Measurements from ENCODE around the gene CBFA2T3.

CBFA2T3 gene

DNA sequence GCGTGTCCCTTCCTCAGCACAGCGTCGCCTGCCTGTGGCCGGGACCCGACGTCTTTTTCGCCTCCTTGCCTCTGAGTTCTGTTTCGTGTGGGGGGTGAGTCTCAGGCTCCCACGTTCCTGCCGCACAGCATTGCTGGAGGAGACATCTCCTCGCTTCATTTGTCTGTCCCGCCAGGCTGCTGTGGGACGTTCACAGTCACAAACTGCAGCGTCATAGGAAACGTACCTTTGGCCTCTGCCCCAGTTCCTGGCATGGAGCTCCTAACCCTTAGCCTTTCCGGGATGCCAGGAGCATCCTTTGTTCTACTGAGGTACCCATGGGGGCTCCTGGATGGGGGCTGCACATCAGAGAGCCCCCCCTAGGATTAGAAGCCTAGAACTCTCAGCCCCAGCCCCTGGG is 18.2 kb upstream of the CBFA2T3 start:
- no peak for DNase-seq

DNA sequence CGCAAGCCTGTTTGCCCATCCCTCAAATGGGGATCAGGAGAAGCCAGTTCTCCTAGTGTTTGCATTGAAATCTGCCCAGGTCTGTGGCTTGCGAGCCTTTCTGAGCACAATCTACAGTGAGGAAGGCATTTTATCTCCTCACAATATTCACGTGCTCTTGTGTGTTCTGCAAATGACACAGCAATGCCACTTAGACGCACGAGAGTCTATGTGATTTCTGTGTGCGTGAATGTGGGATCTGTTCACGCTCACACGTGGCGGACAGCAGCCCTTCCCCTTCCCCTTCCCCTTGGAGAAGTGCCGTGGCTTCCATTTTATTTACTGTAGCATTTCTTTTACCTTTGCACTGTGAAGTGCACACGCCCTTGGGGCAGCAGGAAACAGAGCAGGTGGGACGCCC is 17.7 kb upstream of the CBFA2T3 start:
- no peak for DNase-seq

DNA sequence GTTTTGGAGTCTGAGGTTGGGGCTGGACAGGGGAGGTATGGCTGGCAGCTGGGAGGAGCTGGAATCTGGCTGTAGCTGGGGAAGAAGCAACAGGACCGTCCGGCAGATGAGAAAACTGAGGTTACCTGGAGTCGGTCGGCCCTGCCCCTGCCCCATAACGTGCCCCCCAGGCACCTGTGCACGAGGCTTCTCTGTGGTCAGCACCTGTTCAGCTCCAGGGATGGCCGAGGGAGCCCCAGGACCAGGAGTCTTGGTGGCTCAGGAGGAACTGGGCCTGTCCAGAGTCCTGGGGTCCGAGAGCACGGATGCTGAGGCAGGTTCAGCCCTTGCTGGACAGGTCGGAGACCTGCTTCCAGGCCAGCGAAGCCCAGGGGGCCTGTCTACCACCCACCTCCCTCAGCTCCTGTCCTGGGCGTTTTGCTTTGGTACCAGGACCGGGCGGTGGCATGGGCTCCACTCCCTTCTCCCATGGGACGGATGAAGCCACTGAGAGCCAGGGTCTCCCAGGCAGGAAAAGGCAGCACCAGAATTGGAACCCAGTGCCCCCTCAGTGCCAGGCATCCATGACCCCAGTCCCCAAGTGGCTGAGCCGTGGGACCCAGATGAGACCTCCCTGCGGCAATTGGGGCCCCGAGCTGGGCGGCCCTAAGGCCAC is 17.1 kb upstream of the CBFA2T3 start:
- DNase-seq, result no peak

DNA sequence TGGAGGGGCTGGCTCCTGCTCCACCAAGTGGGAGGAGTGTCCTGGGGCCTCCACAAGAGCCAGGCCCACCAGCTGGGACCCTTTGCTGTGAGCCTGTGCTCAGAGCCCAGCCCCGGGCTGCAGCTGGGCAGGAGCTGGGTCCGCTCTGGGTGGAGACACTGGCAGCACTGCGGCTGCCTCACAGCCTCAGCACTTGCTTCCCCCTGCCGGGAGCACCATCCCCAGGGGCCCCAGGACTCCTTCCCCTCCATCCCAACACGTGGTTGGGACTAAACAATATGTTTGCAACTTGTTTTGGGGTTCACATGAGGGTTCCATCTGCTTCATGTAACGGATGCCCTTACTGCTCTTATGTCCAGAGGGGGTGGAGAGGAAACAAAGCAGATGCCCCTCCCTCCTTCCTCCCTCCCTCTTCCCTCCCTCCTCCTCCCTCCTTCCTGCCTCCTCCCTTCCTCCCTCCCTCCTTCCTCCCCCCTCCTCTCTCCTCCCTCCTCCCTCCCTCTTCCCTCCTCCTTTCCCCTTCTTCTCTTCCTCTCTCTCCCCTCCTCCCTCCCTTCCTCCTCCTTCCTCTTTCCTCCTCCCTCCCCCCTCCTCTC is 16.3 kb upstream of the CBFA2T3 start:
- DNase-seq, result no peak

DNA sequence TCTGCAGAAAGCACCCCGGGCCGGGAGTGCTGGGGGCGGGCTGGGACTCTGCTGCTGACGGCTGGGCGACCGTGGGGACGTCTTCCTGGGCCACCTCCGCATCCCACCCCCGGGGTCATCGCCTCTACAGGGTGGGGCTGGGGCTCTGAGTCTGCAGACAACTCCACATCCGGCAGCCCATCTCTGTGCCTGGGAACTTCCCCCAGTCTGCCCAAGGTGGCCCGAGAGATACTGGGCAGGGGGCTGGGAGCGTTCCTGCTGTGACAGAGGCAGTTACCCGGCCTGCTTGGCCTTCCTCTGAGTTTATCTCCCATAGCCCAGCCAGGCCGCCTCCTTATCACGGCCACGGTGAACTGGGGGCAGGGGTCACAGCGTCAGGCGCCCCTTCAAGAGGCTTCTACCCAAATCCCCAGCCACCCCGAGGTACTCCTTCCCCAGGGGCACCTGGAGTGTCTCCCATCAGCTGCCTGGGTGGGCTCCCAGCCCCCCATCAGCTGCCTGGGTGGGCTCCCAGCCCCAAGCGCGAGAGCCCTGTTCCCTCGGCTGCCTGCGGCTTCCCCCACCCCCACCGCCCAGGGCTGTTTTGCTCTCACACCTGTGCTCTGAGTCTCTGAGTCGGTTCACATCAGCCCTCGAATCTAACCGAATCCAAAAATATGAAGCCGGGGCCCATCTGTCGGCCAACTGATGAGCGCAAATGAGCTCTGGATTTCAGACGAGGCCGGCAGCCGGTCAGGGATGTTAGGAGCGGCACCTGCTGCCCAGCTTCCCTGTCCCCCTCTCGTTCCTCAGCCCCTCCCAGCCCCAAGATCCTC is 15.6 kb upstream of the CBFA2T3 start:
- DNase-seq, result no peak

DNA sequence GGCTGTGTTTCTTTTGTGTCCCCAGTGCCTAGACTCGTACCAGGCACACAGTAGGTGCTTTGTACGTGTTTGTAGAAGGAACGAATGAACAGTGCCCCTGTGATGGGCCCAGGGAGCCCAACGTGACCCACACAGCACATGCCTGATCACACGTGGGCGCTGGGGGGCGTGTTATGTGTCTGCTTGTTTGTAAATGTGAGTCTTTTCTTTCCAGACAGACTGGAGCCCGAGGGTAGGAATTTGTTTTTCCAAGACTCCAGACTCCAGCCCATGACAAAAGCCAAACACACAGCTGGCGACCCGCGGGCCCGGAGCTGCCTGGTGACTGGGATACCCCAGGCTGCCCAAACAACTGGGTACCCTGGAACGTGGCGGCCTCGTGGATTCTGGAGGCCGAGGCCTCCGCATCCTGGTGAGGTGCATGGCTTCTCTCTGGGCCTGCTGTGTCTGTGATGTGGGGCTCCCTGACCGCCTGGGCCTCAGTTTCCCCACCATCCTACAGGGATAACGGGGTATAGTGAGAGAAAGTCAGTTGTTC is 14.9 kb upstream of the CBFA2T3 start:
- DNase-seq, result no peak

DNA sequence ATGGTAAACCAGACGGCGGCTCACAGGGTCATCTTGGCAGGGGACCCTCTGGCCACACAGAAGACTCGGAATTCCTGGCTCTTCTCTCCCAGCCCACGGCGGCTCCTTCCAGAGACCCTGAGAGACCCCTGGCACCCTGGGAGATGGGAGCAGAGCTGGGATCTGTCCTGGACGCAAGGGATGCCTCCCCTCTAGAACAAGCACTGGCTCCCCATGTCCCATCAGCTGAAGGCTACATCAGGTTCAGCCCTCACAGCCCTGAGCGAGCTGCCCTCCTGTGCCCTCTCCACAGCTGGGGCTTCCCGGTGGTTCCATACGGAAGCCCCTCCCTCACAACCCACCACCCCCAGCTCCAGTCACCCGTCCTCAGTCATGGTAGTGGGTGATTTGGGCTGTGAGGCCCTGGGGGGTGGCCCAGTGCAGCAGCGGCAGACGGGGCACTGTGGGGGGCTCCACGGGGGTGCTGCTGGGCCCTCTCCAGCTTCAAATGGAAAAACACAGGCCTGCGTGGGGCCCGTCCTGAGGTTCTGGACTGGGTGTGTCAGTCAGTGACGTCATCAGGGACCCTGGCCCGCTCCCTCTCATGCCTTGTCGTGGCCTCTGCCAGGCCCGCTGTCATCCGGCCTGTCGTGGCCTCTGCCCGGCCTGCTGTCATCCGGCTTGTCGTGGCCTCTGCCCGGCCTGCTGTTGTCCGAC is 13.0 kb upstream of the CBFA2T3 start:
- DNase-seq, result no peak

DNA sequence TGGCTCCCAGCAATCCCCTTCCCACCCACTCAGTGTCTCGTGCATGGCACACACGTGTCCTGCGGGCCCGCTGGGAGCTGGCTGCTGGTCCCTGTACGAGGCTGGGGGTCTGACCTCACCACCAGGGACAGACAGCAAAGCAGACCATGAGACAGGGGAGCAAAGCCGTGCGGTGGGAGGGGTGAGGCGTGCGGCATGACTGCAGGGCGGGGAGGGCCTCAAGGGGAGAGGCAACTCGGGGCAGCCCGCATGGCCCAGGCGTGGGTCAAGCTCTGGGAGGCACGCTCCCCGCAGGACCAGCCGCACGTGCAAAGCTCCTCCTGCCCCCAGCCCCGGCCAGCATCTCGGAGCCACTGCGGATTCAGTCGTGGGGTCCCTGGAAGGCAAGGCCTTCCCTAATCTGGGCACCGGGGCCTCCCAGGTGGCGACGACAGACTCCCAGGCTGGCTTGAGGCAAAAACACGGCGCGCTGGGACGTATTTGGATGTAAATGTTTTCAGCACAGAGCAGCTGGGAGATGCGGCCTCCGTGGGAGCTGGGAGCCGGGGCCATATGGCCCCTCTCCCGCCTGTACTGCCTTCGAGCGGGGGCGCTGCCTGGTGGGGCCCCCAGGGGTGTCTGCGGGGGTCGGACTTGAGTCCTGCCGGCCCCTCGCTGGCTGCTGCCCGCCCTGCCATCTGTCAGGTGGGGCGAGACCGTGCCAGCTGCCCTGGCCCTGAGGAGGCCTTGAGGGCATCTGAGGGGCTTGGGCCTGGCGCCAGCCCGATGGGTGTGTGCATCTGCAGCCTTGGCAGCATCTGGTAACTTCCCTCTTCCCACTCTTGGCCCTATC is 12.2 kb upstream of the CBFA2T3 start:
- DNase-seq, result peak in 1 of 2 donors; percentile 10

DNA sequence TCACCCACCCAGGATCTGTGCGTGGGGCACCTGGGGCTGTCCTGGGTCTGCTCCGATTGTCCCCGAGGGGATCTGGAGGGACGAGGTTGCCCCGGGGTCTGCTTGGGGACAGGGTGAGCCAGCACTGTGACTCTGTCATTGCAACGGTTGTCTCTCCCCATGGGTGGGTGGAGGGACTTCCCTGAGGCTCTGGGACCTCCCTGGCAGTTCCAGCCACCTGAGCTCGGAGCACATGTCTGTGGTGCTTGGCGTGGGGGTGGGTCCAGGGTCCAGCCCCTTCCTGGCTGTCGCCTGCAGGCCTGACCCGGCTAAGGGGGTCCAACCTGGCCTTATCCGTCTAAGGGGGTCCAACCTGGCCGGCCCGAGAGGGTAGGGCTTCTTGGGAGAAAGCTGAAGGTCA is 8.5 kb upstream of the CBFA2T3 start:
- no peak for DNase-seq

DNA sequence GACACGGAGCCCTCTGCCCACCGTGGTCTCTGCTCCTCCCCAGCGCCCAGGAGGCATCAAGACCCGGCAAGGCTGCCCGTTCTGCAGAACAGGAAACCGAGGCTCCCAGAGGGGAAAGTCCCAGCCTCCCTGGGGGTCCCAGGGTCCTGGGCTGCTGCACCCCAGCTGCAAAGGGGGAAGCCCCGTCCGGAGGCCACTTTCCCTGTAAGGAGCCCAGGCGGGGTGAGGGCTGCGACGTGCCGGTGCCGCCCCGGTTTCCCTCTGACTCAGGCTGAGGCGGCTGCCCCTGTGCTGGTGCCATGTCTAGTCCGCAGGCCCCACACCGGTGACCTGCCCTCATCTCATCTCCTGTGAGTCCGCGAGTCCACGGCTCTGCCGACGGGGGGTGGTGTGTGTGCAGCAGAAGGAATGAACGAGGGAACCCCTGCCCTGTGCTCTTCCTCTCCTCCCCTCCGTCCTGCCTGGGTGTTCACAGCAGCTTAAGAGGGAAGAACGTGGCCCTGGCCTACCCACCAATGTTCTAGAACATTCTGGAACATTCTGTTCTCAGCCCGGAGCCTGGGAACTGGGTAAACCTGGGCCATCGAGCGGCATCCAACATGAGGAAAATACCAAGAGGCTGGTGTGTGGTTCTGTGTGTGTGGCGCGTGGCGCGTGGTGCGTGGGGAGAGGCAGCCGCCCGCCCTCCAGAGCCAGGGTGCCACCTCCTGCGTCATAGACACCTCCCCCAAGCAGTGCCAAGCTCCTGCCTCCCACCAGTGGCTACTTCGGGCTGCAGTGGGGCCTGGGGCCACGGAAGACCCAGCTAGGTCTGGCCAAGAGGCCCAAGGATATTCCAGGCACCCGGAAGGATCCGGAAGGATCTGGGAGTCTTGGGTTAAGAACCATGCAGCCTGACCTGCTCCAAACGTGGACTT is 7.0 kb upstream of the CBFA2T3 start:
- DNase-seq, result no peak

DNA sequence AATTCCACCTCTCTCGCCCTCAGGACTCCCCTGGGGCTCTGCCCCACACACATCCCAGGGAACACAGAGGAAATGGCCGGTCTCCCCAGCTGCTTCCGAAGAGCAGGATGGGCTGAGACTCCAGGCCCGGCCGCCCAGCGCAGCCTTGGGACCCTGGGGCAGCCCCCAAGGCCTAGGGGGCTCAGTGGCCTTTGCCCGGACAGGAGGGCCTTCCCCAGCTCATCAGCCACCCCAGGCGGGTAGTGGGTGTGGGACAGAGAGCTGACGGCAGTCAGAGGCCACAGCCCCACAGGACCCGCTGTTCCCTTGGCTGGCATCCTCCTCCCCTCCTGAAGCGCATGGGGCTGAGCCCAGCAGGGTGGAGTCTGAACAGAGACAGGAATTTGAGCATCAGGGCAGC is 6.2 kb upstream of the CBFA2T3 start:
- no peak for DNase-seq

DNA sequence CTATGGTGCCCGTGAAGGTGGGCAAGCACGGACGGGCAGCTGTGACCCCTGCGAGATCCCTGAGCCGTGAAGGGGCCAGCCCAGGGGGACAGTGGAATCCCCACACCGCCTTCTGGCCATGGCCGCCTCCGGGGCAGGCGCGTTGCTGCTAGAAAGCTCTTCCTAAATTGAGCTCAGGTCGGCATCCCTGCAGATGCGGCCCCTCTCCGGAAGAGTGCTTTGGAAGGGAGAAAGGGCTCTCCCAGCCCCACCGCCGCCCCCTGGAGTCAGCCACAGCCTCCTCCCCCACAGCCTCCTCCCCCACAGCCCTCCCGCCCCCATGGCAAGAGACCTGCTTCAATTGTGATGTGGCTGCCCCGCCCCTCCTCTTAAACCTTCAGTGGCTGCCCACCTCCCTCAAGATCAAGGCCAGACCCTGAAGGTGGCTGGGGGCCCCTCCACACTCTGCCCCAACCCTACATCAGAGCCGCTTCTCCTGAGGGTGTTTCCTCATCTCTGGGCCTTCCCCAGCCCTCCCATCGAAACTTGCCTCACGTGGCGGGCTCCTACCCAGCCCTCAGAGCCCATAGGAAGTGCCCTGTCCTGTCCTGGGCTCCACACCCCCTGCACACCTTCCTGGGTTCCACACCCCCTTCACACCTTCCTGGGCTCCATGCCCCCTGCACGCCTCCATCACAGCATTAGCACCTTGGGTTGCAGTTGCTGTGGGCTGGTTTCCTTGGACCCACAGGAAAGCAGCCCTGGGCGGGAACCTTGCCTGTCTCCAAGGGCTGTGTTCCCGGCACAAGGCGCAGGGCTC is 5.5 kb upstream of the CBFA2T3 start:
- no peak for DNase-seq

DNA sequence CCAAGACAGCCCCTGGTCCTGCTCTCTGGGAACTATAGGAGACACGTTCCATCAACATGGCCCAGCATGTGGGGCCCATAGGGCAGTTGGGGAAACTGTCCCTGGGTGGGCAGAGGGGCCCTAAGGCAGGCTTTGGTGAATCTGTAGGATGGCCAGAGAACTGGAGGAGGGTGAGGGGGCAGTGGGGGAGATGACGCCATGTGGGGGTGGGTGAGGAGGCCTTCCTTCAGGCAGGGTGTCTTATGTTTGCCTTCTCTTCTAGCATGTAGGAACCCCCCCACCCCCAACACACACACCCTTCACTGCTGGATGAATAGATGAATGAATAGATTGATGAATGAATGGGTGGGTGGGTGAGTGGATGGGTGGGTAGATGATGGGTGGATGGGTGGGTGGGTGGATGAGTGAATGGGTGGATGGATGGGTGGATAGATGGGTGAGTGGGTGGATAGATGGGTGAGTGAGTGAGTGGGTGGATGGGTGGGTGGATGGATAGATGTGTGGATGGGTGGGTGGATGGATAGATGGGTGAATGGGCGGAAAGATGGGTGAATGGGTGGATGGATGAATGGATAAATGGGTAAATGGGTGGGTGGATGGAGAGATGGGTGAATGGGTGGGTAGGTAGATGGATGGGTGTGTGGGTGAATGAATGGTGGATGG is 2.5 kb upstream of the CBFA2T3 start:
- no peak for DNase-seq

DNA sequence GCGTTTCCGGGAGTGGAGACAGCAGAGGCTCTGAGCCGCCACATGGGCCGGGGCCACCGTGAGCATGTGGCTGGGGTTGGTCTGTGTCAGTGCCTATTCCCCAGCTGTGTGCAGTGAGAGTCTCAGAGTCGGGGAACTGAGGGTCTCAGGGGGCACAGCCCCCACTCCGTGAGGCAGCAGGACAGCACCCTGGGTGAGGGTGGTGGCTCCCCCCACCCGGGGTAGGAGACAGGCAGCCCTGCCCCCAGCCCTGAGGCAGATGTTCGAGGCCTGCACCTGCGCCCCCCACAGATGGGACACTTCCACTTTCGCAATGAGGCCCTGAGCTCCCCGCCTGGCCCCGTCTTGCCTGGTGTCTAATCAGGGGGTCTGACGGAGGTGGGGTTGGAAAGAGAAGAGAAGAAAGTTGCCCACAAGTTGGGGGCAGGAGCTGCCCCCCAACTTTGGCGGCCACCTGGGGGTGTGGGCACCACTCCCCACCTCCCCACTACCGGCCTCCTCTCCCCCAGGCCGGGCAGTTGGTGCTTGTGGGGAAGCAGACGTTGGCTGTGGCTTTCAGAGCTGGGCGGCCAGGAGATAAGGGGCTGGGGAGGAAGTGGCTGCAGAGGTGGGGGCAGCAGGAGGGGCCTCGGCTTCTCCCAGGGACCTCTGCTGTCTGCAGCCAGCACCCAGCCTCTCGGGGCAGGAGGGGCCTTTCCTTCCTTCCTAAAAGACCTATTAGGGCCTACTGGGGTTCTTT is 1.8 kb upstream of the CBFA2T3 start:
- DNase-seq, result peak in 1 of 2 donors; percentile 7

DNA sequence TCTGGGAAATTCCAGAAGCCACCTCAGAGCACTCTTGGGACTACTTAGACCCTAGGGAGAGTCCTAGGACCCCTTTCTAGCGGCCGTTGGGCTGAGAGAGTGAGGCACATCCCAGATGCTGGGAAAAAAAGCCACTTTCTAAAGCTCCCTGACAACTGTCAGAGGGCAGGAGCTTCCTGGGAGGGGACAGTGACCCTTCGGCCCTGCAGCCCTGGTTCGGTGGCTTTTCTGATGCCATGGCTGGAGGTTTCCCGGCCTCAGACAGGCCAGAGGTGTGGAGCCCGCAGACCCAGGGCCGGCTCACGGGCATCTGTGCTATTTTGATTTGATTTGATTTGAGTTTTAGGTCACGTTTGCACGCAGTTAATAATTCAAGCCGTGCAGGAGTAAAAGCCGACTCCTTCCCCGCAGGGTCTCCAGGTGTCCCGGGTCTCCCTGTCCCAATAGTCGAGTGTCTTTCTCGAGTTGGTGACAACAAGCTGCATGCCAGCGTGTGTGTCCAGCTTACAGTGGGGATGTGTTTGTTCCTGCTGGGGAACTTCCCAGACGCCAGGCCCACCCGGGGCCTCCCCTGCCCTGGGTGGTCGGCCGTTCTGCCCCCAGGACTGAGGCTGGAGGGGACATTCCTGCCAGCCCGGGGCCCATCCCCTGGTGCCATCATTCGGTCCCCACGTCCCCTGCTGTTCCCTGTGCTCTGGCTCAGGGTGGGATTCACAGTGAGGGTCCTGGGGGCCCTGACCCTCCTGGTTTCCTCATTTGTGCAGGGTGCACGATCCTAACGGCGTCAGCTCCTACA is 1.0 kb upstream of the CBFA2T3 start:
- no peak for DNase-seq

DNA sequence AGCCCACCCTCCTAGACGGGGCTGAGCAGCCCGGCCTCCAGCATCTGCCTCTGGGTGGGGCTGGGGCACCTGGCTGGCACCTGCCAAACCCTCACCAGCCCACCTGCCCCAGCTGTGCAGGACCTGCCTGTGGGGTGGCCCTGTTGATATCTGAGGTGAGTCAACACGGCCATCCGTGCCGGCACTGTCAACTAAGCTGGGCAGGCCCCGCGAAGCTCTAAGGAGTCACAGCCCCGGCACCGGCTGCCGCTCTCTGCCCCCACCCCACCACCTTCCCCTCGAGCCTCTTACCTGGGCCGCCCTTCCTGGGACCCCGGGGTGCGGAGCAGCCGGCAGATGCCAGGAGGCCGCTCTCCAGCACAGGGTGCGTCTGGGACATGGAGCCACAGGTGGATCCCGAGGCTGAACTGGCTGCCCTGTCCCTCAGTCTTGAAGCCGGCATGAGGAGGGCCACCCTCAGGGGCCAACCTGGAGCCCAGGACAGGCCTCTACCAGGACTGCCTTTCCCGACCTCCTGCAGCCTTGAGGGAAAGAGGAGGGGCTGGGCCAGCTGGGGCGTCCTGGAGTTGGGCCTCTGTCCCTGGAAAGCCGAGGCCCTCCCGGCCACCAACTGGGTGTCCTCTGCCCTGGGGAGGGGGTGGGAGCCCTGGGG is 515 bp downstream of the CBFA2T3 start:
- DNase-seq, result no peak

DNA sequence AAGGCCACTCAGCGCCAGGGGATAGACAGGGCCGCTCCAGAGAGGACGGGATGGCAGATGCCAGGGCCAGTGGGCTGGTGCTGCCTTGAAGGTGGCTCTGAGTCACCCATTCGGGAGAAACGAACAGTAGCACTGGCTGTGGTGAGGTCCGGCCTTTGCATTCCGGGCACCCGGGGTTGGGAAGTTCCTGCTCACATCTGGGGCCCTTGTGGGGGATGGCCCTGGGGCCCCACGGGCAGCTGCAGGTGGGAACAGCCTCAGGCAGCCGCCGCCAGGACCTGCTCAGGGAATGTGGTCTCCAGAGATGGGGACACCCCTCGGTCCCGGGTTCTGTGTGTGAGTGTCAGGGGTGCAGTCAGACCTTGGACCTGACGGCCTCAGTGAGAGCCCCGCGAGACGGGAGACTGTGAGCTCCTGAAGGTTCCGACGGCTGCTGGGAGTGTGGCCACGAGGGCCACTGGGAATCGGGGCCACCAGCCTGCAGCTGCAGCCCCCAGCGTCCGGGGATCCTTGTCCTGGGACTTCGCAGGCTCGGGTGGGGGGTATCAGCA is 1.4 kb downstream of the CBFA2T3 start:
- DNase-seq, result no peak

DNA sequence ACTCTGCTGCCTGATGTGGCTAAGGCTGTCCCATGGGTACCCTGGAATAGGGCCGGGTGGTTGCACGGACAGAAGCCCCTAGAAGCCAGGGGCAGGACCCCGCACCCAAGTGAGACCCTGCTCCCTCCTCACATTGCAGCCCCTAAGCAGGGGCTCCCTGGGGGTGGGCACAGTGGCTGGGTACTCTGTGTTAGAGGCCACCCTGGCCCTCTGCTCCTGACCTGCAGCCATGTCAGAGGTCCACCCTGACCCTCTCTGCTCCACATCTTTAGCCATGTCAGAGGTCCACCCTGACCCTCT is 2.1 kb downstream of the CBFA2T3 start:
- DNase-seq, result no peak

All from hippocampal formation (tissue), 2 donors.